K562 (cell line): Measurements from ENCODE around the gene CCNYL1. TPM values are rescaled to one million over a fixed set of nuclear protein-coding genes. Genes with fewer than 3 reads are reported as not detected.

Experiments used
- ATAC-seq: fragments of 200-7000 bp; cut with Tn5 transposase; 3 replicates; pipeline ENCODE4 v1.9.1; 2020; ENCODE audit warnings: moderate library complexity
- BruUV-seq: library from RNA; stranded (reverse); fragments of 400-500 nt; replicated peaks from 2 replicates; lab custom pipeline; 2021; lab: Mats Ljungman, UMichigan
- CTCF ChIA-PET: fragments of 300-600 bp; formaldehyde crosslinking; extraction: SDS; loops from one replicate; lab custom pipeline; 2021; ENCODE audit warnings: low intra/inter-chr PET ratio; lab: Yijun Ruan, JAX
- POLR2A ChIA-PET: fragments of 300-600, 350-650 bp; sonication (Branson Sonifier 250); formaldehyde crosslinking; extraction: SDS; loops from one replicate; lab custom pipeline; 2021; ENCODE audit warnings: antibody characterized with exemption, inconsistent platforms; lab: Yijun Ruan, JAX
- DNase-seq, 4 experiments: peaks; one replicate each; pipeline versions ENCODE4 v3.0.0 to v3.0.0-alpha.2; 2011 to 2018; ENCODE audit warnings: low spot score in 3 of 4, mixed read lengths in 3 of 4; ENCODE audit errors: extremely low read depth in 1 of 4
- FAIRE-seq: peaks from 2 replicates; lab custom pipeline; 2011; peaks lifted over from hg19 to GRCh38; lab: Jason Lieb, UNC
- H2AFZ ChIP-seq: 2 replicates; pipeline ENCODE4 v1.6.0; 2011; ENCODE audit warnings: low read depth, low read length, control low read depth, inconsistent platforms
- H3K27ac ChIP-seq: fragments of 200-600 bp; 3 replicates; pipeline ENCODE4 v1.8.0; 2011; ENCODE audit warnings: low read depth, mild to moderate bottlenecking, control low read depth, inconsistent platforms, low read length, moderate library complexity, mixed read lengths; ENCODE audit errors: extremely low read depth
- H3K27me3 ChIP-seq, 2 experiments: fragments of 300-600 bp in 1 of 2; 2 replicates in 1 of 2; 3 replicates in 1 of 2; pipeline versions ENCODE4 v1.6.0 to v1.8.0; 2011; ENCODE audit warnings: inconsistent platforms in 2 of 2, low read length in 2 of 2, mild to moderate bottlenecking in 1 of 2, mixed read lengths in 1 of 2, moderate library complexity in 1 of 2; ENCODE audit not compliant: control insufficient read depth in 2 of 2, insufficient read depth in 2 of 2
- H3K36me3 ChIP-seq: fragments of 300-600 bp; 3 replicates; pipeline ENCODE4 v1.8.0; 2011; ENCODE audit warnings: mild to moderate bottlenecking, low read length, inconsistent platforms; ENCODE audit not compliant: control insufficient read depth, insufficient read depth
- H3K4me1 ChIP-seq, 2 experiments: fragments of 200-600 bp in 1 of 2; replicated peaks in 1 of 2; 2 replicates in 1 of 2; 3 replicates in 1 of 2; pipeline versions ENCODE4 v1.5.1 to v1.8.0; 2011; ENCODE audit warnings: inconsistent platforms in 2 of 2, low read length in 2 of 2, mild to moderate bottlenecking in 1 of 2, mixed read lengths in 1 of 2, moderate library complexity in 1 of 2; ENCODE audit not compliant: control insufficient read depth in 2 of 2, insufficient read depth in 2 of 2
- H3K4me2 ChIP-seq: 2 replicates; pipeline ENCODE4 v1.6.1; 2011; ENCODE audit warnings: low read length, control low read depth, inconsistent platforms, mixed read lengths; ENCODE audit not compliant: insufficient read depth
- H3K4me3 ChIP-seq: fragments of 200-600 bp; sonication (generic), shearing (Covaris generic); 2 replicates; pipeline ENCODE4 v1.5.1; 2016; ENCODE audit warnings: control low read depth, inconsistent platforms
- H3K79me2 ChIP-seq: fragments of 200-600 bp; 3 replicates; pipeline ENCODE4 v1.8.0; 2011; ENCODE audit warnings: low read length, inconsistent platforms; ENCODE audit not compliant: control insufficient read depth, insufficient read depth
- H3K9ac ChIP-seq, 2 experiments: 2 replicates each; pipeline versions ENCODE4 v1.6.0 to v1.6.1; 2011; ENCODE audit warnings: low read depth in 2 of 2, low read length in 2 of 2, control low read depth in 1 of 2, inconsistent platforms in 1 of 2, mild to moderate bottlenecking in 1 of 2, mixed read lengths in 1 of 2; ENCODE audit not compliant: insufficient read depth in 1 of 2
- H3K9me1 ChIP-seq: one replicate; pipeline ENCODE4 v1.6.0; 2011; ENCODE audit warnings: inconsistent platforms, mild to moderate bottlenecking, low read length, moderate library complexity; ENCODE audit not compliant: control insufficient read depth, insufficient read depth
- H3K9me3 ChIP-seq: replicated peaks from 2 replicates; pipeline ENCODE4 v1.5.1; 2011; ENCODE audit warnings: low read depth, low read length, inconsistent platforms; ENCODE audit not compliant: control insufficient read depth, insufficient read depth
- H4K20me1 ChIP-seq: replicated peaks from 2 replicates; pipeline ENCODE4 v1.6.1; 2011; ENCODE audit warnings: low read length, inconsistent platforms, mixed read lengths; ENCODE audit not compliant: control insufficient read depth, insufficient read depth
- ARID3A ChIP-seq: IDR thresholded peaks from 2 replicates; pipeline ENCODE4 v1.6.1; 2012; ENCODE audit warnings: low read depth, low read length, improper control_type of control experiment, borderline replicate concordance
- CAMTA2 ChIP-seq: fragments of 250-450 bp; sonication (Bioruptor Pico); conservative IDR thresholded peaks from 2 replicates; pipeline ENCODE4 v1.5.1; 2022
- CREM ChIP-seq: IDR thresholded peaks from 2 replicates; pipeline ENCODE4 v1.6.1; 2014; ENCODE audit warnings: antibody characterized with exemption, low read depth
- ELK1 ChIP-seq: sonication (generic); formaldehyde crosslinking; IDR thresholded peaks from 2 replicates; pipeline ENCODE4 v1.8.1; 2022; ENCODE audit warnings: missing genetic modification reagents
- ESRRA ChIP-seq: fragments of 450-650 bp; IDR thresholded peaks from 2 replicates; pipeline ENCODE4 v1.6.1; 2014; ENCODE audit warnings: low read depth, mild to moderate bottlenecking, moderate library complexity, borderline replicate concordance
- FOXP1 ChIP-seq: sonication (generic); formaldehyde crosslinking; IDR thresholded peaks from 2 replicates; pipeline ENCODE4 v1.8.0; 2022; ENCODE audit warnings: mild to moderate bottlenecking, missing genetic modification reagents
- HDAC2 ChIP-seq: fragments of 450-650 bp; IDR thresholded peaks from 2 replicates; pipeline ENCODE4 v1.6.1; 2016; ENCODE audit warnings: mild to moderate bottlenecking
- RBM25 ChIP-seq: fragments of 200-400 bp; formaldehyde crosslinking; IDR thresholded peaks from 2 replicates; pipeline ENCODE4 v1.6.1; 2018; ENCODE audit warnings: low read length, low read depth, moderate library complexity; ENCODE audit not compliant: severe bottlenecking
- RUNX1 ChIP-seq: sonication (generic); IDR thresholded peaks from 2 replicates; pipeline ENCODE4 v1.6.1; 2016; ENCODE audit warnings: antibody characterized with exemption, low read depth
- SMAD4 ChIP-seq: fragments of 250-450 bp; sonication (Bioruptor Pico); conservative IDR thresholded peaks from 2 replicates; pipeline ENCODE4 v1.8.0; 2021; ENCODE audit warnings: inconsistent platforms, mild to moderate bottlenecking, moderate library complexity
- STAT5B ChIP-seq: fragments of 250-450 bp; sonication (Bioruptor Pico); IDR thresholded peaks from 2 replicates; pipeline ENCODE4 v1.8.0; 2021; ENCODE audit warnings: mild to moderate bottlenecking, inconsistent platforms
- ZNF140 ChIP-seq: fragments of 250-450 bp; sonication (Bioruptor Pico); IDR thresholded peaks from 2 replicates; pipeline ENCODE4 v1.8.0; 2021; ENCODE audit warnings: moderate library complexity, mild to moderate bottlenecking, inconsistent platforms
- ZNF398 ChIP-seq: fragments of 250-450 bp; sonication (Bioruptor Pico); IDR thresholded peaks from 2 replicates; pipeline ENCODE4 v1.8.0; 2021; ENCODE audit warnings: moderate library complexity, mild to moderate bottlenecking, inconsistent platforms
- WGBS: fragments of 100-300 bp; shearing (Covaris generic); methylation state at CpG from one replicate; pipeline ENCODE4 v1.1.6; 2016; ENCODE audit warnings: low coverage, mixed read lengths; ENCODE audit not compliant: insufficient coverage; ENCODE audit errors: missing lambda C conversion rate; 5-methylcytosine and 5-hydroxymethylcytosine counted together
- in situ Hi-C: fragments of 300-500 bp; cut with MboI; formaldehyde crosslinking; loops from 4 replicates; pipeline ENCODE4 v1.15.0; 2018; ENCODE audit warnings: inconsistent platforms, mixed read lengths
- intact Hi-C: fragments of 100-400 bp; cut with micrococcal nuclease; formaldehyde crosslinking; loops from 2 replicates; pipeline ENCODE4 v1.14.2; 2022
- polyA plus RNA-seq, 8 experiments: library from polyadenylated mRNA; depleted of rRNA in 4 of 8; stranded (reverse) in 5 of 8; unstranded in 3 of 8; fragments of >200 nt; fragmentation: Nextera tagmentation in 2 of 8; fragmentation: Illumina TruSeq in 1 of 8; extraction: Ambion mirVana in 2 of 8; extraction: Trizol in 1 of 8; gene quantifications; 2 replicates each; pipeline versions ENCODE4 v1.2.1 to v1.2.3, GENCODE V29; 2011 to 2014; ENCODE audit warnings: inconsistent platforms in 1 of 8, missing spikeins in 1 of 8
- total RNA-seq, 7 experiments: library from RNA; depleted of rRNA in 6 of 7; stranded (reverse); fragments of >200 nt in 6 of 7; fragmentation: Illumina TruSeq in 2 of 7; extraction: Trizol in 2 of 7; gene quantifications; 2 replicates each; pipeline versions ENCODE4 v1.2.1 to v1.2.3, GENCODE V29; 2011 to 2021; ENCODE audit warnings: low replicate concordance in 1 of 7
- TF ChIP-seq, protein P1 (sequence below): sonication (generic); formaldehyde crosslinking; IDR thresholded peaks from 2 replicates; pipeline ENCODE4 v1.8.0; 2022; ENCODE audit warnings: mild to moderate bottlenecking, missing genetic modification reagents

The CCNYL1 gene
- total and polyA plus RNA-seq, 9 of the 15 experiments (the other 6 are each of a cell fraction or from before 2014, with no cell fraction given), result 1.9 to 7.5 (median 4.7) TPM

DNA sequence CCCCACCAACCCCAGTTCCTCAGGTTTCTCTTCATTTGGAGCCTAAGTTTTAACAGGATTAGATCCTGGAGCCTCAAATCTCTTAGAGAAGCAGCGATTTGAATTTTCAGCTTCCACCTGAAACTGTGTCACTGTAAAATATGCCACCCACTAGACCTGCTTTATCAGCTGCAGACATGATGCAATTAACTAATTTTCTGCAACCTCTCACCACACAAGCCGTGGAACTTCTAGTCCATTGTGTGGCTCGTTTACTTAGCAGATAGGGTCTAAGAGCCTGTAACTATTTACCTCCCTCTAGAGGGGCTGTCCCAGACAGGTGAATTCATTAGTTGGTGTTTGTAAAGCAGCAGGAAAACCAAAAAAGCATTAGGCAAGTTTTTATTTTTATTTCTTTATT lies 89.8 kb downstream of the CCNYL1 start (continued):
- TF ChIP-seq ZNF398 (CRISPR knock-in tag), result no peak
- no peak for TF ChIP-seq ESRRA
- TF ChIP-seq, protein P1, sequence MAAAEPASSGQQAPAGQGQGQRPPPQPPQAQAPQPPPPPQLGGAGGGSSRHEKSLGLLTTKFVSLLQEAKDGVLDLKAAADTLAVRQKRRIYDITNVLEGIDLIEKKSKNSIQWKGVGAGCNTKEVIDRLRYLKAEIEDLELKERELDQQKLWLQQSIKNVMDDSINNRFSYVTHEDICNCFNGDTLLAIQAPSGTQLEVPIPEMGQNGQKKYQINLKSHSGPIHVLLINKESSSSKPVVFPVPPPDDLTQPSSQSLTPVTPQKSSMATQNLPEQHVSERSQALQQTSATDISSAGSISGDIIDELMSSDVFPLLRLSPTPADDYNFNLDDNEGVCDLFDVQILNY (CRISPR knock-in tag), result no peak
- no peak for TF ChIP-seq CAMTA2
- TF ChIP-seq SMAD4 (CRISPR knock-in tag), result peak; percentile 64; the same call in 1 of the 2 replicates
- TF ChIP-seq CREM, result 0 out of 2 replicates have a peak, but pooled peaks have one; percentile 17
- no peak for TF ChIP-seq ZNF140 (CRISPR knock-in tag)

GRCh38 chr2:207802650-207803049 lies 91.2 kb downstream of the CCNYL1 start:
- Histone ChIP-seq H3K36me3 (no peaks in the 10 kb centered on the region), H3K9me3 (no peaks in the 10 kb centered on the region), H4K20me1 (no peaks in the 10 kb centered on the region), H3K9me1 (no peaks in the 10 kb centered on the region), H3K4me1 (peaks cover 4 to 8% of the 10 kb centered on the region in 2 experiments; a peak in 4 of 5 replicates), H3K27ac (no peak overlapping the region), H2AFZ (no peak overlapping the region), H3K79me2 (no peaks in the 10 kb centered on the region), H3K4me3 (no peak overlapping the region), H3K9ac (no peak overlapping the region), H3K4me2 (no peak overlapping the region), H3K27me3 (no peaks in the 10 kb centered on the region)
- ChIA-PET CTCF (no interaction called here), POLR2A (no interaction called here)
- no peak for FAIRE-seq
- 13% methylated on average over 2 of the region's 6 CpGs for WGBS
- in situ Hi-C loops (no loop called here), intact Hi-C loops (no loop called here)
- no peak for DNase-seq
- ATAC-seq, result no peak
- BruUV-seq, result no TSS peak
- TF ChIP-seq RBM25 (no peak), HDAC2 (no peak), STAT5B (CRISPR knock-in tag) (no peak), ELK1 (CRISPR knock-in tag) (no peak), ARID3A (no peak), FOXP1 (CRISPR knock-in tag) (no peak), RUNX1 (no peak)
